GM12873 (cell line): ENCODE data around the gene PARM1.

ENCODE experiments used
- CTCF ChIP-seq: IDR thresholded peaks from 2 replicates; pipeline ENCODE4 v1.5.1; 2012; ENCODE audit warnings: low read depth, mild to moderate bottlenecking, moderate library complexity, low read length, control low read depth; ENCODE audit not compliant: insufficient read depth; ENCODE audit errors: missing control alignments

The PARM1 gene

GRCh38 chr4:74968456-74969164 lies 35.7 kb downstream of the PARM1 start:
- TF ChIP-seq CTCF, result no peak

GRCh38 chr4:74969507-74970474 lies 36.9 kb downstream of the PARM1 start:
- TF ChIP-seq CTCF, result peak; percentile 34

DNA sequence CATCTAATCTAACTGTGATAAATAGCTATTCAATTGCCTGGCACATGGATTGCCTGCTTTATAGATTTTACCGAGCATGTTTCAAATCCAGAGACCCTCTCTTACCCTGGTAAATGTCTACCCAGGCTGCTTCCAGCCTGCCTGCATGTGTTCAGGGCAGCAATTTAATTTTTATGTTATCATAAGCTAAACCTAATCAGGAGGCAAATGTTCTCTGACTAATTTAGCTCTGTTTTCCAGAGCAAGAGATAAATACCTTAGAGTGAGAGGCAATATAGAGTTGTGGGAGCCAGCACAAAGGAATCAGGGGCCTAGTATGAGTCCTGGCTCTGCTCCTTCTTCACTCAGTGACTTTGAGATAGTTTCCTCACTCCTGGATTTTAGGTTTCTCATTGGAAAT lies 37.7 kb downstream of the PARM1 start:
- no peak for TF ChIP-seq CTCF

DNA sequence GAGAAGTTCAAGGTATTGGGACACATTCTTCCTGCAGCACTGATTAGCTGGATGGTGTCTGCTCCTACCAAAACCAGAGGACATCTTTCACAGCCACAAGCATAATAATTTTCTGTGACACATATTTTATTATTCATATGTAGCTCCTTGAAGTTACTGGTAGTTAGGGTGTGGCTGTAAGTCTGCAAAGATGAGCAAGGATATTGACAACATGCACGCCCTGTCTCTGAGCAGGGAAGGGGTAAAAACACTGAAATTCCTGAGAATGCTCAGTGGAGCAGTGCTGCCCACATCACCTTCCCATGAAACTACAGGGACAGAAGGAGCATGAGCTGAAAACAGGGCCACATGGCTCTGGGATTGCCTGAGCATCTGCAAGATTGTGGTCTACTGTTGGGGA lies 38.9 kb downstream of the PARM1 start:
- TF ChIP-seq CTCF, result no peak

- TF ChIP-seq CTCF, result no peak
Observed at GRCh38 chr4:74975082-74975481, 42.2 kb downstream of the PARM1 start.

GRCh38 chr4:74975848-74976824 lies 43.2 kb downstream of the PARM1 start:
- TF ChIP-seq CTCF, result no peak
